HG03064 (cell line): ENCODE measurements around the gene MYF5.

Experiments used
- ATAC-seq: cut with Tn5 transposase; IDR thresholded peaks from one replicate; pipeline ENCODE4 v1.9.1; 2021; ENCODE audit warnings: low read depth; ENCODE audit not compliant: unreplicated experiment

The MYF5 gene

GRCh38 chr12:80707126-80707829 is 9.4 kb upstream of the MYF5 start, which contains the start of gene MYF6:
MYF6 (plus strand) TSS chr12:80707634; CDS start chr12:80707720, 86 bp downstream.
- ATAC-seq, result no peak

- no peak for ATAC-seq
Observed at GRCh38 chr12:80707830-80708258, 8.9 kb upstream of the MYF5 start.

- no peak for ATAC-seq
Observed at GRCh38 chr12:80708259-80708974, 8.3 kb upstream of the MYF5 start.

GRCh38 chr12:80708975-80709328 is 7.8 kb upstream of the MYF5 start:
- no peak for ATAC-seq

GRCh38 chr12:80709811-80710726 is 6.6 kb upstream of the MYF5 start:
- no peak for ATAC-seq

GRCh38 chr12:80710727-80711449 is 5.8 kb upstream of the MYF5 start:
- ATAC-seq, result no peak

GRCh38 chr12:80711866-80712265 is 4.8 kb upstream of the MYF5 start:
- ATAC-seq, result no peak

- ATAC-seq, result no peak
Observed at GRCh38 chr12:80712866-80713265, 3.8 kb upstream of the MYF5 start.

GRCh38 chr12:80713419-80713818 is 3.3 kb upstream of the MYF5 start:
- no peak for ATAC-seq

GRCh38 chr12:80714055-80714454 is 2.7 kb upstream of the MYF5 start:
- no peak for ATAC-seq

GRCh38 chr12:80714846-80715245 is 1.9 kb upstream of the MYF5 start:
- no peak for ATAC-seq

GRCh38 chr12:80715713-80716249 is 931 bp upstream of the MYF5 start:
- no peak for ATAC-seq

GRCh38 chr12:80717856-80718255 is 1.1 kb downstream of the MYF5 start:
- no peak for ATAC-seq

GRCh38 chr12:80720516-80720915 is 3.8 kb downstream of the MYF5 start:
- ATAC-seq, result no peak

GRCh38 chr12:80721326-80721725 is 4.6 kb downstream of the MYF5 start:
- ATAC-seq, result no peak

- ATAC-seq, result no peak
Observed at GRCh38 chr12:80745851-80746505, 29.3 kb downstream of the MYF5 start.

GRCh38 chr12:80747800-80748199 is 31.1 kb downstream of the MYF5 start:
- no peak for ATAC-seq

- ATAC-seq, result no peak
Observed at GRCh38 chr12:80749456-80749855, 32.7 kb downstream of the MYF5 start.

- no peak for ATAC-seq
Observed at GRCh38 chr12:80752464-80752863, 35.8 kb downstream of the MYF5 start.

GRCh38 chr12:80754274-80754673 is 37.6 kb downstream of the MYF5 start:
- ATAC-seq, result no peak
